Ovary (tissue), 9 donors: ENCODE results near the gene RMDN2. TPM values are rescaled to one million over a fixed set of nuclear protein-coding genes. Genes with fewer than 3 reads are reported as not detected.

Experiments
- DNase-seq, 5 donors: peaks; one replicate each; pipeline ENCODE4 v3.0.0-alpha.2; 2019 to 2020
- H3K27ac ChIP-seq, 2 donors: fragments of 200-600 bp; one replicate each; pipeline versions ENCODE4 v1.5.1 to v1.8.0; 2019 to 2022
- H3K27me3 ChIP-seq: fragments of 200-600 bp; one replicate; pipeline ENCODE4 v1.8.0; 2022
- H3K36me3 ChIP-seq: fragments of 200-600 bp; sonication (generic); one replicate; pipeline ENCODE4 v1.5.1; 2019
- H3K4me1 ChIP-seq: one replicate; pipeline ENCODE4 v1.8.1; 2013; ENCODE audit warnings: mild to moderate bottlenecking, moderate library complexity; ENCODE audit not compliant: insufficient read depth
- H3K4me3 ChIP-seq: fragments of 200-600 bp; sonication (generic); one replicate; pipeline ENCODE4 v1.5.1; 2017
- H3K9me3 ChIP-seq, 2 donors: fragments of 200-600 bp in 1 of 2; sonication (generic) in 1 of 2; one replicate each; pipeline versions ENCODE4 v1.5.1 to v1.8.1; 2013 to 2019; ENCODE audit warnings: mild to moderate bottlenecking in 1 of 2, moderate library complexity in 1 of 2
- EP300 ChIP-seq: sonication (generic); formaldehyde crosslinking; IDR thresholded peaks from one replicate; pipeline ENCODE4 v1.6.1; 2017; ENCODE audit warnings: antibody characterized with exemption
- POLR2A ChIP-seq: fragments of 450-650 bp; IDR thresholded peaks from one replicate; pipeline ENCODE4 v1.6.1; 2017; ENCODE audit warnings: antibody characterized with exemption, mild to moderate bottlenecking, moderate library complexity
- WGBS, 3 donors: extraction: QIAGEN DNeasy Blood & Tissue Kit in 1 of 3; methylation state at CpG; one replicate each; pipeline versions ENCODE4 v1.1.5 to v1.1.7; 2013 to 2017; 5-methylcytosine and 5-hydroxymethylcytosine counted together
- intact Hi-C, 4 donors: fragments of 100-400 bp; cut with DNase I; formaldehyde crosslinking; loops; one replicate each; pipeline versions ENCODE4 v1.11.0 to v1.15.1; 2022 to 2023
- polyA plus RNA-seq, 2 donors: library from polyadenylated mRNA; stranded (reverse); fragments of 200-250 nt in 1 of 2; fragments of 350-450 nt in 1 of 2; fragmentation: Illumina TruSeq in 1 of 2; extraction: RNeasy Lipid Tissue Mini Kit (QIAGEN cat#74804) in 1 of 2; gene quantifications; one replicate each; pipeline ENCODE4 v1.2.3, GENCODE V29; 2013 to 2014
- total RNA-seq, 7 donors: library from RNA; depleted of rRNA in 2 of 7; stranded (reverse); fragments of >200 nt in 2 of 7; fragmentation: NEBNext Ultra II Directional in 3 of 7; extraction: Animal tissue kit (Norgen Biotek cat#: 25700) in 3 of 7; gene quantifications; one replicate each; pipeline versions ENCODE4 v1.1.0 to v1.2.4, GENCODE V29; 2016 to 2023
- TF ChIP-seq, protein P1 (sequence below), 3 donors: fragments of 450-650 bp in 2 of 3; fragments of 200-600 bp in 1 of 3; IDR thresholded peaks; one replicate each; pipeline versions ENCODE4 v1.5.1 to v1.8.0; 2016 to 2022; ENCODE audit warnings: antibody characterized with exemption in 3 of 3, mild to moderate bottlenecking in 1 of 3
- donor health status: DM: no; HTN: no; CAD: no; lungs with moderate emphysema.
- donor health status: DM: no; HTN: no; CAD: no.
- donor health status: Bipolar disorder and iron deficiency.
- donor health status: DM: yes; HTN: yes; CAD: no.
- donor health status: DM: no; HTN: no; CAD: no.
- donor health status: DM: yes; HTN: yes; CAD: no.

RMDN2 gene
- total and polyA plus RNA-seq, 9 donors: 4.7 to 60.9 (median 6.4) TPM

DNA sequence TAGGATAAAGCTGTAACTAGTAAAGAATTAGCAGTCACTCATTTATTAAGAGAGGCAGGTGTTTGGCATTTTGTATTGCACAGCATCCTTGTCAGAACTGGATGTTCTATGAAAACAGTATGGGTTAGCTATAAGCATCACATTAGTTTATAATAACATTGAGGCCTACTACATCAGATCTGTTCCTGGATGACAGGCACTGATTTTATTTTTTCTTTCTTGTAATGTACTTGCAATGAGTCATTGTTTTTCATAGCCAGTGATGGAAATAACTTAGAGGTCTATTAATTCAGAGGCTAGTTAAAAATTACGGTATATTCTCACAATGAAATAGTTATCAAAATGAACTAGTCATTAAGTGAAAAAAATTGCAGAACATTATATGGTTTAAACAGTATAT lies 13.0 kb upstream of the RMDN2 start:
- Histone ChIP-seq H3K9me3 (no peaks in the 10 kb centered on the region), H3K4me3 (no peak overlapping the region), H3K4me1 (peaks cover 2% of the 10 kb centered on the region), H3K27ac (no peak overlapping the region), H3K27me3 (no peaks in the 10 kb centered on the region), H3K36me3 (no peaks in the 10 kb centered on the region)
- DNase-seq: no peak
- TF ChIP-seq, protein P1, sequence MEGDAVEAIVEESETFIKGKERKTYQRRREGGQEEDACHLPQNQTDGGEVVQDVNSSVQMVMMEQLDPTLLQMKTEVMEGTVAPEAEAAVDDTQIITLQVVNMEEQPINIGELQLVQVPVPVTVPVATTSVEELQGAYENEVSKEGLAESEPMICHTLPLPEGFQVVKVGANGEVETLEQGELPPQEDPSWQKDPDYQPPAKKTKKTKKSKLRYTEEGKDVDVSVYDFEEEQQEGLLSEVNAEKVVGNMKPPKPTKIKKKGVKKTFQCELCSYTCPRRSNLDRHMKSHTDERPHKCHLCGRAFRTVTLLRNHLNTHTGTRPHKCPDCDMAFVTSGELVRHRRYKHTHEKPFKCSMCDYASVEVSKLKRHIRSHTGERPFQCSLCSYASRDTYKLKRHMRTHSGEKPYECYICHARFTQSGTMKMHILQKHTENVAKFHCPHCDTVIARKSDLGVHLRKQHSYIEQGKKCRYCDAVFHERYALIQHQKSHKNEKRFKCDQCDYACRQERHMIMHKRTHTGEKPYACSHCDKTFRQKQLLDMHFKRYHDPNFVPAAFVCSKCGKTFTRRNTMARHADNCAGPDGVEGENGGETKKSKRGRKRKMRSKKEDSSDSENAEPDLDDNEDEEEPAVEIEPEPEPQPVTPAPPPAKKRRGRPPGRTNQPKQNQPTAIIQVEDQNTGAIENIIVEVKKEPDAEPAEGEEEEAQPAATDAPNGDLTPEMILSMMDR (IDR thresholded peaks at IDR 0.05): no peak
- no peak for TF ChIP-seq POLR2A
- whole genome bisulfite sequencing, 3 donors: 42 to 73% (median 64%) methylated on average over 1 of the region's 1 CpG
- intact Hi-C loops: no loop called here

DNA sequence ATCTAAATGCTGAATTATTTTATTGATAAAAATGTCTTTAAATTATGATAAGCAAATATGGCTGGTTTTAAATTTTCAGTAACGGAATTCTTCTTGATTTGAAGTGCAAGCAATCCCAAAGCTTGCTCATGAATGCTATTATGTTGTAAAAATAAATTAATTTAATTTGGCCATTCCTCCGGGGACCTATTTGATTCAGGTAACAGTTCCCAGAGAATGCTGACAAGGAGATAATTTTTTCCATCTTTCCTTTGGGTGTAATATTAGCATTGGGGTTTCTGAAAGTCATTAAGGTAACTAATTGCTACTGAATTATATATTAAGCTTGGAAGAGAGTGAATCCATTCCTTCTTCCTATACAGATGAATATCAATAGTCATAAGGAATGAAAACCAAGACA lies 12.5 kb upstream of the RMDN2 start:
- DNase-seq: no peak

DNA sequence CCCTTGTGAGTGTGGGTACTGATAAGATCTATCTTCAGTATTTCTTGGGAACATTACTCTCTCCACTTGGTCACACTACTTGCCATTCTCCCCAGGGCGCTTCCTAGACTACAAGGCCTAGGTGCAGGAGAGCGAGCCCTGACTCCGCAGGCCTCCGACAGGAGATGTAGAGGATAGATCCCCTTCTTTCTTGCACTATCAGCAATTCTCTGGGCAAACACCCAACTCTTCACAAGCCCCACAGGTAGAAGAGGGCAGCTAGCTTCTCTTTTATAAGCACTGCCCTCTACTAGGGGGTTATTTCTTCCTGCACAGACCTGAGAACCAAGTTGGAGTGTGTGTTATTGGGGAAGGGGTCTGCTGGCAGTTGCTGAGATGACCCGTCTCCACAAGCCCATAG lies 10.7 kb upstream of the RMDN2 start:
- no peak for DNase-seq
- Histone ChIP-seq H3K27me3 (no peaks in the 10 kb centered on the region), H3K9me3 (no peaks in the 10 kb centered on the region), H3K4me3 (no peak overlapping the region), H3K4me1 (peaks cover 2% of the 10 kb centered on the region), H3K36me3 (no peaks in the 10 kb centered on the region), H3K27ac (no peak overlapping the region)
- intact Hi-C loops: no loop called here
- TF ChIP-seq EP300 (no peak), POLR2A (no peak)
- TF ChIP-seq, protein P1 (IDR thresholded peaks at IDR 0.05): no peak
- 89 to 96% (median 92%) methylated on average over 5 of the region's 5 CpGs for WGBS, 3 donors

More for the DNA sequence above, 12.5 kb upstream of the RMDN2 start:
- no peak for TF ChIP-seq EP300
- TF ChIP-seq, protein P1 (IDR thresholded peaks at IDR 0.05): no peak
- no peak for TF ChIP-seq POLR2A
- H3K4me3 ChIP-seq: no peak overlapping the region
- no peaks in the 10 kb centered on the region for H3K36me3 ChIP-seq
- H3K27ac ChIP-seq: no peak overlapping the region
- intact Hi-C loops: no loop called here
- H3K4me1 ChIP-seq: peaks cover 2% of the 10 kb centered on the region
- WGBS, 3 donors: 92 to 96% (median 93%) methylated on average over 2 of the region's 2 CpGs
- H3K27me3 ChIP-seq: no peaks in the 10 kb centered on the region
- H3K9me3 ChIP-seq: no peaks in the 10 kb centered on the region

DNA sequence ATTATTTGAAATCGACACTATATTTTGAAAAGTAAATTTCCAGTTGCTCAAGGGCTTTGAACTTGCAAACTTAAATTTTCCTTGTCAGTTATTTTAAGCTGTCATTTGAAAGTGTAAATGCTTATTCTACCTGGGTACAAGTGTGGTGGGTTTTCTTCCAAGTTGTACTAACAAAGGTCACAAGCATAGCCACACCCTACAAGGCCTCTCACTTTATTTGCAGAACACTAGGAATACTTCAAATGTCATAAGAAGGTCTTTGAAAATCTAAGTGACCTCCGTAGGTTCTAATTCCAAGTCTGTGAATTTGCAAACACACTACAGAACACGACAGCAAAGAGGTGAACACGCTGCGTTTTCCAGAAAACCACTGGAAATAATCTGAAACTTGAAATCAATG lies 9.3 kb upstream of the RMDN2 start:
- no peak for DNase-seq
- peaks cover 2% of the 10 kb centered on the region for H3K4me1 ChIP-seq
- intact Hi-C loops: no loop called here
- TF ChIP-seq EP300 (no peak), POLR2A (no peak)
- TF ChIP-seq, protein P1 (IDR thresholded peaks at IDR 0.05): no peak
- no peak overlapping the region for H3K4me3 ChIP-seq
- H3K27me3 ChIP-seq: no peaks in the 10 kb centered on the region
- 61 to 82% (median 70%) methylated on average over 5 of the region's 5 CpGs for WGBS, 3 donors
- H3K27ac ChIP-seq: no peak overlapping the region
- no peaks in the 10 kb centered on the region for H3K36me3 ChIP-seq
- H3K9me3 ChIP-seq: no peaks in the 10 kb centered on the region
